IMR-90 (cell line): Measurements from ENCODE around the gene PRXL2B. TPM values are rescaled to one million over a fixed set of nuclear protein-coding genes. Genes with fewer than 3 reads are reported as not detected.
A peak's percentile ranks its signal among the peaks of the same experiment; 100 is the strongest.

Source experiments
- ATAC-seq: fragments of 200-7000 bp; cut with Tn5 transposase; 2 replicates; pipeline ENCODE4 v1.9.1; 2020; ENCODE audit warnings: low read depth, mild to moderate bottlenecking, moderate library complexity
- BruUV-seq: library from RNA; stranded (reverse); fragments of 400-500 nt; replicated peaks from 2 replicates; lab custom pipeline; 2021; lab: Mats Ljungman, UMichigan
- CTCF ChIA-PET: fragments of 300-600 bp; formaldehyde crosslinking; extraction: SDS; loops from one replicate; lab custom pipeline; 2021; ENCODE audit warnings: antibody characterized with exemption; lab: Yijun Ruan, JAX
- POLR2A ChIA-PET: fragments of 300-600 bp; sonication (Branson Sonifier 250); formaldehyde crosslinking; loops from one replicate; lab custom pipeline; 2022; ENCODE audit warnings: antibody characterized with exemption; ENCODE audit not compliant: unreplicated experiment; lab: Charles Lee
- DNase-seq: peaks from one replicate; pipeline ENCODE4 v3.0.0; 2013
- H2AFZ ChIP-seq: replicated peaks from 2 replicates; pipeline ENCODE3; 2013; ENCODE audit warnings: low read length, mild to moderate bottlenecking; ENCODE audit not compliant: poor library complexity
- H2AK5ac ChIP-seq: 2 replicates; pipeline ENCODE4 v1.6.1; 2013; ENCODE audit warnings: low read depth, low read length, inconsistent platforms
- H2AK9ac ChIP-seq: replicated peaks from 2 replicates; pipeline ENCODE3; 2013; ENCODE audit warnings: mild to moderate bottlenecking, low read depth, low read length, moderate library complexity; ENCODE audit not compliant: poor library complexity
- H2BK120ac ChIP-seq: 2 replicates; pipeline ENCODE4 v1.6.1; 2013; ENCODE audit warnings: low read depth, low read length, inconsistent platforms
- H2BK15ac ChIP-seq: 3 replicates; pipeline ENCODE4 v1.6.1; 2013; ENCODE audit warnings: low read depth, low read length, inconsistent platforms
- H2BK20ac ChIP-seq: 2 replicates; pipeline ENCODE4 v1.6.1; 2013; ENCODE audit warnings: low read depth, mild to moderate bottlenecking, inconsistent platforms, low read length, moderate library complexity
- H2BK5ac ChIP-seq: 2 replicates; pipeline ENCODE4 v1.6.1; 2013; ENCODE audit warnings: mild to moderate bottlenecking, low read depth, low read length, inconsistent platforms; ENCODE audit not compliant: poor library complexity, severe bottlenecking
- H3K14ac ChIP-seq: replicated peaks from 2 replicates; pipeline ENCODE4 v1.6.1; 2013; ENCODE audit warnings: low read depth, low read length, inconsistent platforms
- H3K18ac ChIP-seq: 2 replicates; pipeline ENCODE4 v1.6.1; 2013; ENCODE audit warnings: low read depth, low read length, control low read depth
- H3K23ac ChIP-seq: 2 replicates; pipeline ENCODE4 v1.6.1; 2013; ENCODE audit warnings: low read depth, low read length, inconsistent platforms
- H3K27ac ChIP-seq: 2 replicates; pipeline ENCODE4 v1.5.1; 2013; ENCODE audit warnings: mild to moderate bottlenecking, control low read depth, low read length; ENCODE audit not compliant: insufficient read depth
- H3K27me3 ChIP-seq: 2 replicates; pipeline ENCODE4 v1.6.1; 2013; ENCODE audit warnings: low read length; ENCODE audit not compliant: control insufficient read depth, insufficient read depth
- H3K36me3 ChIP-seq: 2 replicates; pipeline ENCODE4 v1.6.1; 2013; ENCODE audit warnings: low read length, mixed read lengths; ENCODE audit not compliant: control insufficient read depth, insufficient read depth
- H3K4ac ChIP-seq: 2 replicates; pipeline ENCODE4 v1.6.1; 2013; ENCODE audit warnings: low read depth, low read length, inconsistent platforms
- H3K4me1 ChIP-seq: 2 replicates; pipeline ENCODE4 v1.6.1; 2013; ENCODE audit warnings: low read length, mixed read lengths; ENCODE audit not compliant: control insufficient read depth, insufficient read depth
- H3K4me2 ChIP-seq: 2 replicates; pipeline ENCODE4 v1.6.1; 2013; ENCODE audit warnings: low read depth, mild to moderate bottlenecking, control low read depth, low read length, moderate library complexity
- H3K4me3 ChIP-seq: 2 replicates; pipeline ENCODE4 v1.5.1; 2013; ENCODE audit warnings: low read depth, mild to moderate bottlenecking, control low read depth, low read length, moderate library complexity; ENCODE audit not compliant: insufficient read depth
- H3K56ac ChIP-seq: 2 replicates; pipeline ENCODE4 v1.6.1; 2013; ENCODE audit warnings: low read length, inconsistent platforms; ENCODE audit not compliant: insufficient read depth; ENCODE audit errors: extremely low read depth
- H3K79me1 ChIP-seq, 2 experiments: 2 replicates each; pipeline ENCODE4 v1.6.1; 2013; ENCODE audit warnings: low read length in 2 of 2, inconsistent platforms in 1 of 2, low read depth in 1 of 2
- H3K9ac ChIP-seq: 2 replicates; pipeline ENCODE4 v1.6.1; 2013; ENCODE audit warnings: low read depth, low read length, control low read depth
- H3K9me1 ChIP-seq: 2 replicates; pipeline ENCODE4 v1.6.1; 2013; ENCODE audit warnings: low read length, inconsistent platforms; ENCODE audit not compliant: insufficient read depth
- H3K9me3 ChIP-seq: 2 replicates; pipeline ENCODE4 v1.6.1; 2013; ENCODE audit warnings: low read length; ENCODE audit not compliant: control insufficient read depth, insufficient read depth
- H4K20me1 ChIP-seq: 2 replicates; pipeline ENCODE4 v1.6.1; 2013; ENCODE audit warnings: low read length, inconsistent platforms; ENCODE audit not compliant: insufficient read depth
- H4K5ac ChIP-seq: 2 replicates; pipeline ENCODE4 v1.6.1; 2013; ENCODE audit warnings: mild to moderate bottlenecking, low read depth, low read length, control low read depth
- H4K8ac ChIP-seq, 2 experiments: 2 replicates each; pipeline ENCODE4 v1.6.1; 2013; ENCODE audit warnings: low read depth in 2 of 2, low read length in 2 of 2, control low read depth in 1 of 2, inconsistent platforms in 1 of 2
- H4K91ac ChIP-seq: 2 replicates; pipeline ENCODE4 v1.6.1; 2013; ENCODE audit warnings: low read depth, low read length, inconsistent platforms; ENCODE audit not compliant: insufficient read depth
- FOS ChIP-seq: fragments of 150-350 bp; IDR thresholded peaks from 2 replicates; pipeline ENCODE4 v1.6.1; 2016; ENCODE audit warnings: low read depth, low read length
- WGBS, 2 experiments: methylation state at CpG; one replicate each; pipeline versions ENCODE4 v1.1.5 to v1.1.7; 2013; ENCODE audit warnings: missing lambda C conversion rate in 2 of 2; ENCODE audit not compliant: insufficient read length in 1 of 2; ENCODE audit errors: extremely low coverage in 2 of 2; 5-methylcytosine and 5-hydroxymethylcytosine counted together
- dilution Hi-C: fragments of 300-500 bp; cut with HindIII; formaldehyde crosslinking; loops from one replicate; pipeline ENCODE4 v1.14.3; 2018; ENCODE audit warnings: low sequenced_read_pairs; ENCODE audit not compliant: unreplicated experiment
- in situ Hi-C: fragments of 300-500 bp; cut with MboI; formaldehyde crosslinking; loops from 3 replicates; pipeline ENCODE4 v1.14.3; 2019; ENCODE audit warnings: low sequenced_read_pairs, inconsistent platforms, mixed read lengths
- intact Hi-C: fragments of 100-400 bp; cut with micrococcal nuclease; formaldehyde crosslinking; loops from 2 replicates; pipeline ENCODE4 v1.10.0; 2022
- polyA plus RNA-seq, 3 experiments: library from polyadenylated mRNA; depleted of rRNA; stranded (reverse); fragments of >200 nt; gene quantifications; 2 replicates each; pipeline ENCODE4 v1.2.3, GENCODE V29; 2012; ENCODE audit warnings: low replicate concordance in 1 of 3
- total RNA-seq: library from RNA; depleted of rRNA; stranded (reverse); fragments of >200 nt; gene quantifications from 2 replicates; pipeline ENCODE4 v1.2.3, GENCODE V29; 2012
- TF ChIP-seq, protein P1 (sequence below): fragments of 150-350 bp; IDR thresholded peaks from 2 replicates; pipeline ENCODE4 v1.6.1; 2017; ENCODE audit warnings: mild to moderate bottlenecking, antibody characterized with exemption, low read length, low read depth

Gene PRXL2B
- total and polyA plus RNA-seq, 2 of the 4 experiments (the other 2 are of a cell fraction), result 10.9 to 22.3 TPM

DNA sequence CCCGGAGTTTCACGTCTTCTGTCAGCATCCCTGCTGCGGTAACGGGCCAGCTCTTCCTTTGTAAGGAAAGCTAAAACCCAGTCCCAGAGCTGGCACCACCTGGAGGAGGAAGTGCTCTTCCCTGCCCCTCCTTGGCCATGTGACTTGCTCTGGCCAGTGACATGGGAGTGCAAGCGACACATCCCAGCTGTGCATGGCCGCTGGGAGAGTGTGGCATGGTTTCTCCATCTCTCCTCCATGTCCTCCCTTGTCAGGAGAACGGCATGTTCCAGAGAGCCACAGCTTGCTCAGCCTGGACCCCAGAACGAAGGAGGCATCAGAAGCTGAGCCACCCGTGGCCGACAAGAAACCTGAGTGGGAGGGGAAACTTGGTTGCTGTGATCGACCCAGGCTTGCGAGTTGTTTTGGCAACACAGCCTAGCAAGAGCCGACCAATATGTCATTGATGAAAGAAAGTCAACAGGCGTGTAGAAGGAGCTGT lies 2.7 kb upstream of the PRXL2B start:
- TF ChIP-seq, protein P1, sequence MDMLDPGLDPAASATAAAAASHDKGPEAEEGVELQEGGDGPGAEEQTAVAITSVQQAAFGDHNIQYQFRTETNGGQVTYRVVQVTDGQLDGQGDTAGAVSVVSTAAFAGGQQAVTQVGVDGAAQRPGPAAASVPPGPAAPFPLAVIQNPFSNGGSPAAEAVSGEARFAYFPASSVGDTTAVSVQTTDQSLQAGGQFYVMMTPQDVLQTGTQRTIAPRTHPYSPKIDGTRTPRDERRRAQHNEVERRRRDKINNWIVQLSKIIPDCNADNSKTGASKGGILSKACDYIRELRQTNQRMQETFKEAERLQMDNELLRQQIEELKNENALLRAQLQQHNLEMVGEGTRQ, result peak; percentile 69
- no peak for TF ChIP-seq FOS
- intact Hi-C loops (no loop called here), in situ Hi-C loops (no loop called here), dilution Hi-C loops (no loop called here)
- peaks cover 5% of the 10 kb centered on the region for H3K27me3 ChIP-seq
- POLR2A ChIA-PET, result no interaction called here
- ATAC-seq, result no peak
- H2AFZ ChIP-seq, result peak overlapping the region; percentile 67
- H4K5ac ChIP-seq, result no peak overlapping the region
- H2BK5ac ChIP-seq, result no peak overlapping the region
- no peak overlapping the region for H2BK120ac ChIP-seq
- no peak overlapping the region for H3K4me3 ChIP-seq
- H3K4me1 ChIP-seq, result peaks cover 14% of the 10 kb centered on the region
- no TSS peak for BruUV-seq
- no peaks in the 10 kb centered on the region; the same call in 1 of the 2 replicates for H4K20me1 ChIP-seq
- H4K8ac ChIP-seq, result peak overlapping the region in 1 of 2 experiments; percentile 30; a peak in 2 of 4 replicates
- H3K4ac ChIP-seq, result 0 out of 2 replicates have a peak overlapping the region, but pooled peaks have one; percentile 38
- DNase-seq, result peak; percentile 11
- 0 out of 2 replicates have a peak overlapping the region, but pooled peaks have one; percentile 23 for H4K91ac ChIP-seq
- peaks cover 0 to 26% of the 10 kb centered on the region in 2 experiments; a peak in 2 of 4 replicates for H3K79me1 ChIP-seq
- 0 out of 2 replicates have a peak overlapping the region, but pooled peaks have one; percentile 53 for H3K14ac ChIP-seq
- H3K56ac ChIP-seq, result no peak overlapping the region
- WGBS, 2 experiments, result 10% methylated on average over 6 of the region's 14 CpGs; no CpG with 5 or more reads in 1 of the 2 experiments
- no peak overlapping the region; the same call in 1 of the 2 replicates for H3K23ac ChIP-seq
- H2BK15ac ChIP-seq, result no peak overlapping the region
- H3K9me1 ChIP-seq, result peaks cover 5% of the 10 kb centered on the region
- H3K36me3 ChIP-seq, result peaks cover under 1% of the 10 kb centered on the region; the same call in 1 of the 2 replicates
- no peak overlapping the region for H3K18ac ChIP-seq
- no peak overlapping the region for H3K27ac ChIP-seq
- H2AK5ac ChIP-seq, result no peak overlapping the region
- no peak overlapping the region for H3K9ac ChIP-seq
- no peak overlapping the region for H2BK20ac ChIP-seq
- CTCF ChIA-PET, result interaction anchor here (0.6 kb wide), 1 partner anchor 1083 kb away, joined by 3 read pairs; no protein-coding TSS in a partner anchor
- H3K9me3 ChIP-seq, result no peaks in the 10 kb centered on the region
- H3K4me2 ChIP-seq, result peak overlapping the region; percentile 64; the same call in 1 of the 2 replicates
- peak overlapping the region; percentile 63 for H2AK9ac ChIP-seq
